HFF-Myc (cell line): ENCODE data around the gene SPEG.

Experiments
- DNase-seq: peaks from one replicate; pipeline ENCODE4 v3.0.0-alpha.2; 2011; ENCODE audit warnings: low read depth; ENCODE audit errors: extremely low read depth
- H3K4me3 ChIP-seq: replicated peaks from 2 replicates; pipeline ENCODE4 v1.5.1; 2011; ENCODE audit warnings: low read depth, mild to moderate bottlenecking, control low read depth, low read length
- CTCF ChIP-seq: IDR thresholded peaks from 2 replicates; pipeline ENCODE4 v1.5.1; 2012; ENCODE audit warnings: mild to moderate bottlenecking, low read depth, low read length, control low read depth; ENCODE audit errors: missing control alignments

Gene SPEG

GRCh38 chr2:219523031-219523671 is 88.5 kb downstream of the SPEG start:
- no peak overlapping the region for H3K4me3 ChIP-seq
- DNase-seq = no peak
- TF ChIP-seq CTCF = peak; percentile 2

- no peak for DNase-seq
- TF ChIP-seq CTCF = no peak
- H3K4me3 ChIP-seq = no peak overlapping the region
Measured at GRCh38 chr2:219524817-219525216, 90.2 kb downstream of the SPEG start.

DNA sequence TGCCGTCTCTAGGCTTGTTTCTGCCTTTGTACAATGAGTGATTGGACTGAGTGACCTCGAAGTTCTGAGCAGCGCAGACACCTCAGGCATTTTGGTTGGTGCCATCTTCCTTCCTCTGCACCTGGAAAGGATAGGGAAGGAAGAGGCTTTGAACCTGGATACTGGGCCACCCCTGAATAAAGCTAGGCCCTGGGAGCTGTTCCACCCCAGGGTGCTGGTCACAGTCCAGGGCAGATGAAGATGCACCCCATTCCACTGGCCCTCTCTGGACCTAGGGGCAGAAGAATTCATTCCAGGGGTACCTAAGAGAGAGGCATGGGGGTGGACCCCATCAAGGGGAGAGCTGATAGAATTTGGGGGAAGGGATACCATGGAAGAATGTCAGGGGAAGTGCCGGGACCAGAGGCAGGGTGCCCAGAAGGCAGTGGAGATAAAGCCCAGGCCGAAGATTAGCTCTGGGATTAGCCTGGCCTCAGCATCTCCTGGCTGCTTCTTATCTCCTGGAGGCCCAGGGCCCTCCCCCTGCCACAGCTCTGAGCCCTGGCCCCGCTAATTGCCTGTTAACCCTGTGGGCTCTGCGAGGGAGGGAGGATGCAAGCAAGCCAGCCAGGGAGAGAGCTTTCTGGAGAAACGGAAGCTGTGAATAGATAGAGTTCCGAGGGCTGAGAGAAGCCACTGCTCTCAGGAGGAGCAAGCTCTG is 91.0 kb downstream of the SPEG start:
- DNase-seq = no peak
- H3K4me3 ChIP-seq = no peak overlapping the region
- TF ChIP-seq CTCF = no peak

DNA sequence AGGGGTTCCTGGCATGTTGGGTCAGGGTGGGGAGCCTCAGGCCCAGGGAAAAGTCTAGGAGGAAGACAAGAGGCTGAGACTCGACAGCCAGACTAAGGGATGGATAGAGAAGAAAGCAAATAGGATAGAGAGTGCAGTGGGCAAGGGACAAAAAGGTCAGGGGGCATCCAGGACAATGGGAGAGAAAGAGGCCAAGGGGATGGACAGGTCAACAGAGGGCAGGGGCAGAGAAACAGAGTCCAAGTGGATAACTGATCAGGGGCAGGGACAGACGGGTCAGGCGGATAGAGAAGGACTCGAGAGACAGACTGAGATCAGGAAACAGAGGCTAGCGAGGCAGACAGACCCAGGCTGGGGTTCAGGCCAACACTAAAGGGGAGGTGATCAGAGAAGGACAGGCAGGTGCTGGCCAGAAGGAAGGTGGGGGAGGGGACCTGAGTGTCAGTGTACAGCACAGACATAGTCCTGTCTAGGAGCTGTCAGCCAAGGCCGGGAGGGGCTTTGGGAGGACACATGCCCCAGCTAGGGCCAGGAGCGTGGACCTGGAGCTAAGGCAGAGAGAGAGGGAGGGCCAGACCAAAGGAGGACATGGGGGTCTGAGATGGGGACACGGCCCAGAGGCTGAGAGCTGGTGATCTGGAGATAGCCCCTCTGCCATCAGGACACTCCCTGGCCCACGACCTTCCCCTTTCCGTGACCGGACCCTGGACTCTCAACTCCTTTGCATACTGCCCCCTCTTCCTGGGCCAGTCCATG is 91.9 kb downstream of the SPEG start:
- TF ChIP-seq CTCF = no peak
- H3K4me3 ChIP-seq = no peak overlapping the region
- no peak for DNase-seq

DNA sequence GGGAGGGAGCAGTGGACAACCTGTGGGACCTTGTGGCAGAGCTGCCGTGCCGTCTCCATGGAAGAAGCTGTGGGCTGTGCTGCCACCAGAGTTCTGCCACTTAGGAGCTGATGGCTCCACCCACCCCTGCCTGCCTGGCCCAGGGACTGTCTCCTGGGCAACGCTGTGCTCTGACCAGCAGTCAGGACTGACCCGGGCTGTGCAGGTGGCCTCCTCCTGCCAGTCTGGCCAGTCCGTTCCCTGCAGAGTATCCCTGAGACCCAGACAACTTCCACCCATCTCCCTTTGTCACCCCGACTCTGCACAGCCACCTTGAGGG is 92.4 kb downstream of the SPEG start:
- no peak overlapping the region for H3K4me3 ChIP-seq
- no peak for DNase-seq
- TF ChIP-seq CTCF = no peak

- no peak overlapping the region for H3K4me3 ChIP-seq
- no peak for DNase-seq
- no peak for TF ChIP-seq CTCF
Measured at GRCh38 chr2:219527472-219527871, 92.8 kb downstream of the SPEG start.
